HG02938 (cell line): ENCODE results near the gene GTF2A1.
"Not testable (repeated sequence)": the region's sequence is repeated elsewhere in the genome, so short reads cannot be mapped to it uniquely, and the experiment has no call there.

Source experiments
- ATAC-seq: cut with Tn5 transposase; IDR thresholded peaks from one replicate; pipeline ENCODE4 v1.9.1; 2021; ENCODE audit warnings: mild to moderate bottlenecking, moderate library complexity; ENCODE audit not compliant: unreplicated experiment

Gene GTF2A1

GRCh38 chr14:81220830-81221578 is at the start of gene GTF2A1:
Gene GTF2A1 (minus strand): TSS chr14:81220959. CDS start chr14:81220518, 441 bp downstream.
- ATAC-seq, result peak; percentile 72

GRCh38 chr14:81269979-81270375 is 49.2 kb upstream of the GTF2A1 start:
- no peak for ATAC-seq

DNA sequence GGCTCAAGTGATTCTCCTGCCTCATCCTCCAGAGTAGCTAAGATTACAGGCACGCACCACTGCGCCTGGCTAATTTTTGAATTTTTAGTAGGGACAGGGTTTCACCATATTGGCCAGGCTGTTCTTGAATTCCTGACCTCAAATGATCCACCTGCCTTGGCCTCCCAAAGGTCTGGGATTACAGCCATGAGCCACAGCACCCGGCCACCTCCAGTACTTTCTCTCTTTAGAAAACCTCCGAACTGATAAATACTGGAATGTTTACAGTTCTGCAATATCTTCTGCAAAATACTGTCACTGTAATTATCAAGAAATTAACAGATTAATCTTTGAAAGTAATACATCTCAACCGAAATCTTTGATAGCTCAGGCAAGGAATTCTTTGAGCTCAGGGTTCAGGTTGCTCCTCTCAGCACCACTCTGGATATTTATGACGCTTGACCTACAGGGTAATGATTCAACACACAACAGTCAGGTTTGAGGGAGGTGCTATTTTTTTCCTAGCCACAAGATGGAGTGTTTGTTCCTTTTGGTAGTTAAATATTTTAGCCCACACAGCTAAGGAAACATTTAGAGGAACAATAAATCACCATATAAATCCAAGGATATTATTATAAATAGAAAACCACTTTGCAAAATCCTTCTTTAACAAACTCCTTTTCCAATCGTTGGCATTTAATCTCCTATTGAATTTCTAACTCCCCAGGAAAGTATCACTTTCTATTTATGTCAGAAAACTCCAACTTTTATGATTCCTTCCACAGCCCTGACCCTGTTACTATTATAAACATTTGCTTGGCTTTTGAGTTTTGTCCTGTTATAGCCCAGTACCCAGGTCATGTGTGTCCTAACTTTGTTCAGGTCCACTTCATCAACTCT is 48.6 kb upstream of the GTF2A1 start:
- ATAC-seq, result peak; percentile 61

DNA sequence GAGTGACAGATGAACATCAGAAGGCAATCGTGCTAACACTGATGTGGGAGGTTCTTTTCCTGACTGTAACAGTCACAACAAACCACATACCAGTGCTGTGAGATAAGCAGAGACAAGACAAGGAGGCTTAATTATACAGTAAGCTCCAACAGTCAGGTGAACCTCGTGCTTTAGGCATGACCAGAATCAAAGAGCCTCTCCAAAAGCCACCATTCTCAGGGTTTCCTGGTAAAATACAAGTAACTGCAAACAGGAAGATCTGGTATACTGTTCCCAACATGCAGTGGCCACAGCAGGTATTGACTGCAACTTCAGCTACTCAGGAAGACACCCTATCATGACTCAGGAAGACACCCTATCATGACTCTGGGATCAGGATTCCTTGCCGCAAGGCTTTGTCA is 47.3 kb upstream of the GTF2A1 start:
- no peak for ATAC-seq

GRCh38 chr14:81265636-81266169 is 44.9 kb upstream of the GTF2A1 start:
- no peak for ATAC-seq

DNA sequence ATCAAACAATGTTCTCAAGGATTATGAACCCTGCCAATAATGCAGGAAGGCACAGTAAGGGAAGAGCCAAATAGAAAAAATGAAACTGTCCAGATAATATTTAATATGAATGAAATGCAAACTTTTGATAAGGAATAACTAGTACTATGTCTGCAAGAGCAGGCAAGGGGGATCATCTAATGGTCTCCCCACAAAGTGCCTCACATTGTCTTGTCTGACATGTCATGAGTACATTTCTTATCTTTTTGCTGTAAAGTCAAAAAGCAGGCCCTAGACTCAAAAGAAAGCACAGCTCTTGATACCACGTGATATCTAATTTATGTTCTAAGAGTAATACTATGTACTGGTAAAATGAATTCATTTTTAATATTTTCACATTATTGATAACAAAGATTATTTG is 43.9 kb upstream of the GTF2A1 start:
- no peak for ATAC-seq

GRCh38 chr14:81263777-81264410 is 43.1 kb upstream of the GTF2A1 start:
- ATAC-seq, result no peak

DNA sequence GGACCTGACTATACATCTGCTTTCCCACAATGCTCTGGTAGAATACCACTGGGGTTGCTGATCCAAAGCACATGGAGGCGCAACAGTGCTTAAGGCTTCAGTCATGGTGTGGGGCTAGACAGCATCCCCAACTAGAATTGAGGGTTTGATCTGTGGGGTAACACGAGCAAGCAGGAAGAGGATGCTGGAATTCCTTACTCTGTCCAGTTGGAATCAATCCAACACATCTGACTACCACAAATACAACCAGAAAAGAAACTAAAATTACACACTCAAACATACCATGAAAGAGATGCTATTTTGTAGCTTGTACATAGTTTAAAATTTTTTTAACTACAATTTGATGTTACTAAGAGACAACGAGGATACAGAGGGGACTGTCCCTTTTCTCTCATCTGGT is 40.4 kb upstream of the GTF2A1 start:
- no peak for ATAC-seq

- no peak for ATAC-seq
Observed at GRCh38 chr14:81260732-81261131, 40.0 kb upstream of the GTF2A1 start.

DNA sequence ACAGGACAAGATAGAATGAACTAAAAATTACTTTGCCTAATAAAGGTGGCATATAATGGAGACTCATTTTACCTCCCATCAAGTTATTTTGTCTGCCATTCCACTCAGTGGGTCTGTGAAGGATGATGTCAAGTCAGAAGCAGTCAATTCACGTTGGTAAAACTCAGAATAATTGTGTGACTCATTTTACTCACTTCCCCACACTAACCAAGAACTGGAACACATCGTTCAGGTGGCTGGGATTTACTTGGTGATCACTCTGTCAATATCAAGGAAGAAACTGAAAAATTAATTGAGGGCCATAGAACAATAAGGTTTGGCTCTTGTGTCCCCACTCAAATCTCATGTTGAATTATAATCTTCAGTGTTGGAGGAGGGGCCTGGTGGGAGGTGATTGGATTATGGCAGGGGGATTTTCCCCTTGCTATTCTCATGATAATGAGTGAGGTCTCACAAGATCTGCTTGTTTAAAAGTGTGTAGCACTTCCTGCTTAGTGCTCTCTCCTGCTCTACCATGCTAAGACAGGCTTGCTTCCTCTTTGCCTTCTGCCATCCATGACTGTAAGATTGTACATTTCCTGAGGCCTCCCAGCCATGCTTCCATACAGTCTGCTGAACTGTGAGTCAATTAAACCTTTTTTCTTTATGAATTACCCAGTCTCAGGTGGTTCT is 35.7 kb upstream of the GTF2A1 start:
- ATAC-seq, result peak; percentile 61

DNA sequence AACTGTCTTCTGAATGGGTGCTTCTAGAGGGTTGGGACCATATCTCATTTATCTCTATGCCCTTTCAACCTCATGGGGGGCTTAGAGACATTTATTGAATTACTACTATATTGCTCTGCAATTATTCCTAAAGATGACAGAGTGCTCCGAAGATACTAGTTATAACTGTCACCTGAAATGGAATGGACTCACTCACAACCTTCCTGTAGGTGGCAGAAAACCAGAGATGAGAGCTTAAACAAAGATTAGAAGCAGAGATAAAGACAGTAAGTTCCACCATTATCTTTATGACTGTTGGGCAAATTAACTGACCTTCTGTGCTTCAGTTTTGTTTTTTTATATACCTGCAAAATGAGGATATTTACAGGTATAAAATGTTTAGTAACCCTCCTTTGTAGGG is 31.5 kb upstream of the GTF2A1 start:
- ATAC-seq, result no peak

GRCh38 chr14:81247271-81247766 is 26.6 kb upstream of the GTF2A1 start:
- no peak for ATAC-seq

DNA sequence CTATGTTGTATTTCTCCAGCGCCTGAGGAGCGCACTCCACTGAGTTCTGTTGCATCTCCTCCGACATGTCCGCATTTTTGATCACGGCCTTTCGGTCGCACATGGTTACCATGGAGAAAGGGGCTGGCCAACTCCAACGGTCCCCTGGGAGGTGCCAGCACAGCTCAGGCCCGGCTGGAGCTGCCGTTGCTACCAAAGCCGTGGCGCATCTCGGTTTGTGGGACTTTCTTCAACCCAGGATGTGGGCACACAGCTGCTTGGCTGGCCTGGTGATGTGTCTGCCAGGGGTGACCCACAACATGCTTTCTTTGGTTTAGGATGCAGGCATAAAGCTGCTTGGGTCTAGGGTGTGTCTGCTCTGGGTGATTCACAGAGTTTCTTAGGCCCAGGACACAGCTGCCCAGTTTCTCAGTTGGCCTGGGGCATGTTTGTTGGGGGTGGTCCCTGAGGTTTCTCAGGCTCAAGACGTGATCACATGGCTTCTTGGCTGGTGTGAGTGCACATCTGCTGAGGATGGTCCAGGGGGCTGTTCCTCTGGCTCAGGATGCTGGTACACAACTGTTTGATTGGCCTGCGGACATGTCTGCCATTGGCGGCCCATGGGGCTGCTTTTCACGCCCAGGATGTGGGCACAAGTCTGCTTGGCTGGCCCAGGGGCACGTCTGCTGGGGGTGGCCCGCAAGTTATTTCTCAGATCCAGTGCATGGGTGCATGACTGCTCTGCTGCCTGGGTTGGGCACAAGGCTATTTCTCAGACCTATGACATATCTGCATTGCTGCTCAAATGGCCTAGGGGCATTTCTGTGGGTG is 25.9 kb upstream of the GTF2A1 start:
- no peak for ATAC-seq

DNA sequence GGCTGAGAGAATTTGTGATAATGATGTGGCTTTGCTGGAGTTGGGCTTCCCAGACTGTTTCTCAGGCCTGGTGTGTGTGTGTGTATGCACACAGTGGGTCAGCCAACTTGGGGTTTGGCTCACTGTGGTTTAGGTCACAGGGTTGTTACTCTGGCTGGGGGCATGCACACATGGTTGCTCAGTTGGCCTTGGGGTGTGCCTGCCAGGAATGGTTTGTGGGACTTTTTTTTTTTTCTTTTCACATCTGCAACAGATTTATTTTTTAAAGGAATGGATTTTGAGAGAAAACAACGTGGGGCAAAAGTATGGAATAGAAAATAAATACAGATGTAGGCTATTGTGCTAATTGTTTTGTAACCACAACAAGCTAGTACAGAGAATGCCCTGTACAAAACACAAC is 25.0 kb upstream of the GTF2A1 start:
- no peak for ATAC-seq

GRCh38 chr14:81244431-81244830 is 23.7 kb upstream of the GTF2A1 start:
- ATAC-seq, result not testable (repeated sequence)

DNA sequence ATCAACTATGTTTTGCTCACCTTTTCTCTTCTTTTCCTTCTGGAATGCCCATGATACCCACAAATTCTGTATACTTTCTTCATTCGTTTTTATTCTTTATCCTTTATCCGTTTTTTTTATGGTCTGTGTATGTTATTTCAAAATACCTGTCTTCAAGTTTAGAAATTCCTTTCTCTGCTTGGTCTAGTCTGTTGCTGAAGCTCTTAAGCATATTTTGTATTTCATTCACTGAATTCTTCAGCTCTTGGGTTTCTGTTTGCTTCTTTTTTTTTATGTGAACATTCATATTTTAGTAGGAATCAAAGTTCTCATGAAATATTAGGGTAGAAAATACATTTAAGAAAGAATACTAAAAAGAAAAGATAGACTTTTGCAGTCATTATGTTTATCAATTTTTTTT is 22.7 kb upstream of the GTF2A1 start:
- no peak for ATAC-seq

- not testable (repeated sequence) for ATAC-seq
Observed at GRCh38 chr14:81236849-81237248, 16.1 kb upstream of the GTF2A1 start.

- no peak for ATAC-seq
Observed at GRCh38 chr14:81236138-81236537, 15.4 kb upstream of the GTF2A1 start.

DNA sequence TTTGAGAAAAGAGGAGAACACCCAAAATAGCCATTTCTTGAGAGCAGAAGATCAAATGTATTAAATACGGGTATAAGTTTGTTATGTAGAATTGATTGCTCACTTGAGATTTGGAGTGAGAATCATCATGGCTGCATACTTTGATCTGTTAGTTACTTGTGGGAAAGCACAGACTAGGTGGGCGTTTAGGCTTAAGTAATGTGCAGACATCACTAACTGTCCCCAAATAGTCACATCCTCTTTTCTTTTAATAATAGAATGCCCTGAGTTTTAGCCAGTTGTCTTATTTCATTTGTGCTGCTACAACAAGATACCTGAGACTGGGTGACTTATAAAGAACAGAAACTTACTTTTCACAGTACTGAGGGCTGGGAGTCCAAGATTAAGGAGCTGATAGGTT is 14.3 kb upstream of the GTF2A1 start:
- peak; percentile 66 for ATAC-seq

DNA sequence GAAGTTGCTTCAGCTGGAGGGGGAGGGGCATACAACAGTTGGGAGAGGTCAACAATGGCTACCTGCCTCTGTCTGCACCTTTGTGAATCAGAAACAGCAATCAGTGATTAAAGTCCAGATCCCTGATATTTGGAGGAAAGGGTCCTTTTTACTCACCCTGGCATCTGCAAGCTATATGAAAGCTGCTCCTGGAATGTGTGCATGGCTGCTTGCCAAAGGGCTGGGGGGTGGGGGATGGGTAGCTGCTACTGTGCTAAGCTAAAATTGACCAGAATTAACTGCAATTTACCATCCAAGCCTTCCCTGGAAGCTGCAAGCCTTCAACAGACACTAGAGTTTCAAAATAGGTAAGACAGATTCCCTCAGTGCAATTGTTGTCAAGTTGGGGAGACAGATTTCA is 13.5 kb upstream of the GTF2A1 start:
- ATAC-seq, result no peak
